K562 (cell line): ENCODE data around the gene GPR42. TPM values are rescaled to one million over a fixed set of nuclear protein-coding genes. Genes with fewer than 3 reads are reported as not detected.

Experiments used
- CREM ChIP-seq: IDR thresholded peaks from 2 replicates; pipeline ENCODE4 v1.6.1; 2014; ENCODE audit warnings: antibody characterized with exemption, low read depth
- CSDE1 ChIP-seq, 2 experiments: fragments of 450-650 bp; IDR thresholded peaks; 2 replicates each; pipeline ENCODE4 v1.6.1; 2016; ENCODE audit warnings: mild to moderate bottlenecking in 1 of 2
- DACH1 ChIP-seq: fragments of 450-650 bp; IDR thresholded peaks from 2 replicates; pipeline ENCODE4 v1.6.1; 2018; ENCODE audit not compliant: partially characterized antibody
- ELF4 ChIP-seq: fragments of 450-650 bp; formaldehyde crosslinking; IDR thresholded peaks from 2 replicates; pipeline ENCODE4 v1.4.0; 2022; ENCODE audit warnings: missing genetic modification characterization
- KLF13 ChIP-seq: fragments of 450-650 bp; IDR thresholded peaks from 2 replicates; pipeline ENCODE4 v1.6.1; 2016; ENCODE audit warnings: missing genetic modification characterization, low read depth, mild to moderate bottlenecking, missing compliant biosample characterization, moderate library complexity, borderline replicate concordance
- MYC ChIP-seq, 2 experiments: fragments of 250-450 bp in 1 of 2; sonication (Bioruptor Pico) in 1 of 2; IDR thresholded peaks; 2 replicates each; pipeline versions ENCODE4 v1.5.1 to v1.6.1; 2012 to 2021; ENCODE audit warnings: low read depth in 2 of 2, borderline replicate concordance in 1 of 2, improper control_type of control experiment in 1 of 2, low read length in 1 of 2, mild to moderate bottlenecking in 1 of 2, moderate library complexity in 1 of 2
- NFXL1 ChIP-seq: fragments of 450-650 bp; formaldehyde crosslinking; IDR thresholded peaks from 2 replicates; pipeline ENCODE4 v1.4.0; 2021; ENCODE audit warnings: mild to moderate bottlenecking
- POLR2A ChIP-seq: fragments of 450-650 bp; conservative IDR thresholded peaks from 2 replicates; pipeline ENCODE4 v1.6.1; 2016
- PRPF4 ChIP-seq: fragments of 200-400 bp; formaldehyde crosslinking; IDR thresholded peaks from one replicate; pipeline ENCODE4 v1.6.1; 2017; ENCODE audit warnings: low read length, low read depth, mild to moderate bottlenecking; ENCODE audit not compliant: insufficient read depth, poor library complexity, severe bottlenecking
- RAD21 ChIP-seq, 2 experiments: fragments of 250-450 bp in 1 of 2; fragments of 450-650 bp in 1 of 2; sonication (Bioruptor Pico) in 1 of 2; formaldehyde crosslinking in 1 of 2; IDR thresholded peaks in 1 of 2; conservative IDR thresholded peaks in 1 of 2; 2 replicates each; pipeline versions ENCODE4 v1.4.0 to v1.8.0; 2020 to 2022; ENCODE audit warnings: mild to moderate bottlenecking in 2 of 2, moderate library complexity in 1 of 2
- SAFB ChIP-seq: fragments of 200-400 bp; formaldehyde crosslinking; IDR thresholded peaks from 2 replicates; pipeline ENCODE4 v1.6.1; 2017; ENCODE audit warnings: low read depth, low read length, borderline replicate concordance
- YBX1 ChIP-seq: fragments of 450-650 bp; IDR thresholded peaks from 2 replicates; pipeline ENCODE4 v1.7.1; 2016; ENCODE audit warnings: mild to moderate bottlenecking
- ZNF232 ChIP-seq: sonication (generic); formaldehyde crosslinking; IDR thresholded peaks from 2 replicates; pipeline ENCODE4 v1.8.0; 2022; ENCODE audit warnings: mild to moderate bottlenecking, missing genetic modification reagents
- ZNF324 ChIP-seq: fragments of 250-450 bp; sonication (Bioruptor Pico); IDR thresholded peaks from 2 replicates; pipeline ENCODE4 v1.4.0; 2020; ENCODE audit warnings: mild to moderate bottlenecking
- ZNF507 ChIP-seq: conservative IDR thresholded peaks from 2 replicates; pipeline ENCODE4 v1.6.1; 2017; ENCODE audit warnings: missing genetic modification characterization, missing compliant biosample characterization
- ZNF668 ChIP-seq: fragments of 250-450 bp; sonication (Bioruptor Pico); IDR thresholded peaks from 2 replicates; pipeline ENCODE4 v1.8.0; 2022; ENCODE audit warnings: mild to moderate bottlenecking, inconsistent platforms
- polyA plus RNA-seq, 8 experiments: library from polyadenylated mRNA; depleted of rRNA in 4 of 8; stranded (reverse) in 5 of 8; unstranded in 3 of 8; fragments of >200 nt; fragmentation: Nextera tagmentation in 2 of 8; fragmentation: Illumina TruSeq in 1 of 8; extraction: Ambion mirVana in 2 of 8; extraction: Trizol in 1 of 8; gene quantifications; 2 replicates each; pipeline versions ENCODE4 v1.2.1 to v1.2.3, GENCODE V29; 2011 to 2014; ENCODE audit warnings: inconsistent platforms in 1 of 8, missing spikeins in 1 of 8
- total RNA-seq, 7 experiments: library from RNA; depleted of rRNA in 6 of 7; stranded (reverse); fragments of >200 nt in 6 of 7; fragmentation: Illumina TruSeq in 2 of 7; extraction: Trizol in 2 of 7; gene quantifications; 2 replicates each; pipeline versions ENCODE4 v1.2.1 to v1.2.3, GENCODE V29; 2011 to 2021; ENCODE audit warnings: low replicate concordance in 1 of 7
- TF ChIP-seq, protein P1 (sequence below), 2 experiments: fragments of 450-650 bp in 1 of 2; IDR thresholded peaks; 2 replicates each; pipeline ENCODE4 v1.6.1; 2011 to 2017; ENCODE audit warnings: low read depth in 2 of 2, antibody characterized with exemption in 1 of 2, borderline replicate concordance in 1 of 2, low read length in 1 of 2, mild to moderate bottlenecking in 1 of 2, mixed read lengths in 1 of 2; ENCODE audit not compliant: control insufficient read depth in 1 of 2
- TF ChIP-seq, protein P2 (sequence below): fragments of 250-450 bp; sonication (Bioruptor Pico); IDR thresholded peaks from 2 replicates; pipeline ENCODE4 v1.5.0; 2021
- TF ChIP-seq, protein P3 (sequence below), 3 experiments: fragments of 200-800 bp in 1 of 3; fragments of 250-450 bp in 1 of 3; fragments of 450-650 bp in 1 of 3; sonication (Bioruptor Pico) in 1 of 3; sonication (Bioruptor generic) in 1 of 3; formaldehyde crosslinking in 1 of 3; IDR thresholded peaks; 2 replicates each; pipeline versions ENCODE4 v1.6.1 to v1.8.0; 2016 to 2022; ENCODE audit warnings: mild to moderate bottlenecking in 2 of 3, missing genetic modification characterization in 2 of 3, missing compliant biosample characterization in 1 of 3, moderate library complexity in 1 of 3

Gene GPR42
- total and polyA plus RNA-seq, 9 of the 15 experiments (the other 6 are each of a cell fraction or from before 2014, with no cell fraction given) = not detected

DNA sequence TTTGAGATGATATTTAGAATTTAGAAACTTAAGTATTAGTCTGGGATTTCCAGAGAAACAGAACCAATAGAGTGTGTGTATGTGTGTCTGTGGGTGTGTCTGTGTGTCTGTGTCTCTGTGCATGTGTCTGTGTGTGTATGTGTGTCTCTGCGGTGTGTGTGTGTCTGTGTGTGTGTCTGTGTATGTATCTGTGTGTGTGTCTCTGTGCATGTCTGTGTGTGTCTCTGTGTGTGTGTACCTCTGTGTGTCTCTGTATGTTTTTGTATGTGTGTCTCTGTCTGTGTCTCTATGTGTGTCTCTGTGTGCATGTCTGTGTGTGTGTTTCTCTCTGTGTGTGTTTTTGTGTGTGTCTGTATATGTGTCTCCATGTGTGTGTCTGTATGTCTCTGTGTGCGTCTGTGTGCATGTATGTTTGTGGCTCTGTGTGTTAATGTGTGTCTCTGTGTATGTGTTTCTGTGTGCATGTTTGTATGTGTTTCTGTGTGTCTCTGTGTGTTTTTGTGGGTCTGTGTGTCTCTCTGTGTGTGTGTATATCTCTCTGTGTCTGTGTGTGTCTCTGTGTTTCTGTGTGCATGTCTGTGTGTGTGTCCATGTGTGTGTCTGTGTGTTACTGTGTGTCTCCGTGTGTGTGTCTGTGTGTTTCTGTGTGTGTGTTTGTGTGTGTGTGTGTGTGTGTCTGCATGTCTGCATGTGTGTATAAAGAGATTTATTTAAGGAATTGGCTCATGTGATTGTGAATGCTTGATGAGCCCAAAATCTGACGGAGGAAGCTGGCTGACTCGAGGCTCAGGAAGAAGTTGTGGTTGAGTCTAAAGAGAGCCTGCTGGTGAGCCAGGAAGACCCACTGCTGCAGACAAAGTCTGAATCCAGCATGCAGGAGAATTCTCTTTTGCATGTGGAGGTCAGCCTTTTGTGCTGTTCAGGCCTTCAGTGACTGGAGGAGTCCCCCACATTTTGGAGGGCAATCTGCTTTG lies 22.2 kb downstream of the GPR42 start (continued):
- TF ChIP-seq MYC (IDR thresholded peaks at IDR 0.05; ENCODE audit: low read depth, low read length) (no peak), MYC (CRISPR knock-in tag; IDR thresholded peaks at IDR 0.05; ENCODE audit: borderline replicate concordance, low read depth) (no peak), SAFB (no peak), NFXL1 (CRISPR knock-in tag) (no peak), KLF13 (tag) (no peak), DACH1 (no peak), CREM (no peak), ELF4 (CRISPR knock-in tag) (peak; percentile 67), ZNF324 (CRISPR knock-in tag) (no peak), RAD21 (CRISPR knock-in tag; conservative IDR thresholded peaks at IDR 0.05 in 1 of 2, IDR thresholded peaks at IDR 0.05 in 1 of 2) (no peak), CSDE1 (IDR thresholded peaks at IDR 0.05) (0 out of 4 replicates have a peak, but pooled peaks of 1 of the 2 experiments have one; percentile 43), YBX1 (0 out of 2 replicates have a peak, but pooled peaks have one; percentile 30), POLR2A (no peak), ZNF668 (CRISPR knock-in tag) (no peak), ZNF232 (CRISPR knock-in tag) (no peak), PRPF4 (no peak), ZNF507 (no peak)
- TF ChIP-seq, protein P1, sequence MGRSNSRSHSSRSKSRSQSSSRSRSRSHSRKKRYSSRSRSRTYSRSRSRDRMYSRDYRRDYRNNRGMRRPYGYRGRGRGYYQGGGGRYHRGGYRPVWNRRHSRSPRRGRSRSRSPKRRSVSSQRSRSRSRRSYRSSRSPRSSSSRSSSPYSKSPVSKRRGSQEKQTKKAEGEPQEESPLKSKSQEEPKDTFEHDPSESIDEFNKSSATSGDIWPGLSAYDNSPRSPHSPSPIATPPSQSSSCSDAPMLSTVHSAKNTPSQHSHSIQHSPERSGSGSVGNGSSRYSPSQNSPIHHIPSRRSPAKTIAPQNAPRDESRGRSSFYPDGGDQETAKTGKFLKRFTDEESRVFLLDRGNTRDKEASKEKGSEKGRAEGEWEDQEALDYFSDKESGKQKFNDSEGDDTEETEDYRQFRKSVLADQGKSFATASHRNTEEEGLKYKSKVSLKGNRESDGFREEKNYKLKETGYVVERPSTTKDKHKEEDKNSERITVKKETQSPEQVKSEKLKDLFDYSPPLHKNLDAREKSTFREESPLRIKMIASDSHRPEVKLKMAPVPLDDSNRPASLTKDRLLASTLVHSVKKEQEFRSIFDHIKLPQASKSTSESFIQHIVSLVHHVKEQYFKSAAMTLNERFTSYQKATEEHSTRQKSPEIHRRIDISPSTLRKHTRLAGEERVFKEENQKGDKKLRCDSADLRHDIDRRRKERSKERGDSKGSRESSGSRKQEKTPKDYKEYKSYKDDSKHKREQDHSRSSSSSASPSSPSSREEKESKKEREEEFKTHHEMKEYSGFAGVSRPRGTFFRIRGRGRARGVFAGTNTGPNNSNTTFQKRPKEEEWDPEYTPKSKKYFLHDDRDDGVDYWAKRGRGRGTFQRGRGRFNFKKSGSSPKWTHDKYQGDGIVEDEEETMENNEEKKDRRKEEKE (IDR thresholded peaks at IDR 0.05; ENCODE audit: borderline replicate concordance in 1 of 2, control insufficient read depth in 1 of 2, low read depth in 2 of 2, low read length in 1 of 2) = 0 out of 4 replicates have a peak, but pooled peaks of 1 of the 2 experiments have one; percentile 9
- TF ChIP-seq, protein P2, sequence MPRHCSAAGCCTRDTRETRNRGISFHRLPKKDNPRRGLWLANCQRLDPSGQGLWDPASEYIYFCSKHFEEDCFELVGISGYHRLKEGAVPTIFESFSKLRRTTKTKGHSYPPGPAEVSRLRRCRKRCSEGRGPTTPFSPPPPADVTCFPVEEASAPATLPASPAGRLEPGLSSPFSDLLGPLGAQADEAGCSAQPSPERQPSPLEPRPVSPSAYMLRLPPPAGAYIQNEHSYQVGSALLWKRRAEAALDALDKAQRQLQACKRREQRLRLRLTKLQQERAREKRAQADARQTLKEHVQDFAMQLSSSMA (CRISPR knock-in tag) = no peak
- TF ChIP-seq, protein P3, sequence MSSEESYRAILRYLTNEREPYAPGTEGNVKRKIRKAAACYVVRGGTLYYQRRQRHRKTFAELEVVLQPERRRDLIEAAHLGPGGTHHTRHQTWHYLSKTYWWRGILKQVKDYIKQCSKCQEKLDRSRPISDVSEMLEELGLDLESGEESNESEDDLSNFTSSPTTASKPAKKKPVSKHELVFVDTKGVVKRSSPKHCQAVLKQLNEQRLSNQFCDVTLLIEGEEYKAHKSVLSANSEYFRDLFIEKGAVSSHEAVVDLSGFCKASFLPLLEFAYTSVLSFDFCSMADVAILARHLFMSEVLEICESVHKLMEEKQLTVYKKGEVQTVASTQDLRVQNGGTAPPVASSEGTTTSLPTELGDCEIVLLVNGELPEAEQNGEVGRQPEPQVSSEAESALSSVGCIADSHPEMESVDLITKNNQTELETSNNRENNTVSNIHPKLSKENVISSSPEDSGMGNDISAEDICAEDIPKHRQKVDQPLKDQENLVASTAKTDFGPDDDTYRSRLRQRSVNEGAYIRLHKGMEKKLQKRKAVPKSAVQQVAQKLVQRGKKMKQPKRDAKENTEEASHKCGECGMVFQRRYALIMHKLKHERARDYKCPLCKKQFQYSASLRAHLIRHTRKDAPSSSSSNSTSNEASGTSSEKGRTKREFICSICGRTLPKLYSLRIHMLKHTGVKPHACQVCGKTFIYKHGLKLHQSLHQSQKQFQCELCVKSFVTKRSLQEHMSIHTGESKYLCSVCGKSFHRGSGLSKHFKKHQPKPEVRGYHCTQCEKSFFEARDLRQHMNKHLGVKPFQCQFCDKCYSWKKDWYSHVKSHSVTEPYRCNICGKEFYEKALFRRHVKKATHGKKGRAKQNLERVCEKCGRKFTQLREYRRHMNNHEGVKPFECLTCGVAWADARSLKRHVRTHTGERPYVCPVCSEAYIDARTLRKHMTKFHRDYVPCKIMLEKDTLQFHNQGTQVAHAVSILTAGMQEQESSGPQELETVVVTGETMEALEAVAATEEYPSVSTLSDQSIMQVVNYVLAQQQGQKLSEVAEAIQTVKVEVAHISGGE (CRISPR knock-in tag; IDR thresholded peaks at IDR 0.05) = no peak
